GM19395 (cell line): ENCODE data around the gene ZBTB20.

ENCODE experiments used
- ATAC-seq: cut with Tn5 transposase; IDR thresholded peaks from one replicate; pipeline ENCODE4 v1.9.1; 2021; ENCODE audit warnings: mild to moderate bottlenecking, moderate library complexity; ENCODE audit not compliant: unreplicated experiment

ZBTB20 gene

GRCh38 chr3:114428044-114428595, 719.0 kb downstream of the ZBTB20 start:
- ATAC-seq, result peak; percentile 95

DNA sequence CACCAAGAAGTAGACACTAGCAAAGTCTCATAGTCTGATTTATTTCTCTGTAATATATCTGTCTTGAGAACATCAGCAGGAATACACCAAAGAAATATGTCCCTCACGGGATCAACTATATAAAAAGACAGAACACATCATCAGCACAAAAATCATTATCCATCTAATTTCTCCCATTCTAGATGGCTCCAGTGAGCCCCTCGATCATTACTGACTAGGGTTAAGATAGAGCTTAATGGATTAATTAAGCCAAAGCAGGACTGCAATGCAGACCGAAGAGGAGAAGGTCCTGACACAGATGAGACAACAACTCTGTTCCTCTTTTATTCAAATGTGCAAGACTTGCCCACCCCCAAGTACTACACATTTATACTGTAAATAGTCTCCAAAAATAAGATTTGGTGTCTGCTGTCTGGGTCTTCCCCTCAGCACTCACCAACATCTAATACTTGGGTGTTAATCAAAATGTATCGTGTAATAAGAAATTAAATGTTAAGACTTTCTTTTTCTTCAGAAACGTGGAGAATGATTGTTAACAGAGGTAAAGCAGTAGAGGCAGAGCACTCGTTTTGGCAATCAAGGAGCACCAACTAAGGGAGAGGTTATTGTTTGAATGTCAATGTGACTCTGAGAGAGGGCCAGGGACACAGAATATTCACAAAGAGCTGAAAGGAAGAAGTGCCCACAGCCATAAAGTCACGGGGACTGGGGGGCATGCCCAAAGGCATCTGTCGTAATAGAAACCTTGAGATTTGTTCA, 719.6 kb downstream of the ZBTB20 start:
- peak; percentile 30 for ATAC-seq

- ATAC-seq, result no peak
Measured at GRCh38 chr3:114424337-114424736, 722.8 kb downstream of the ZBTB20 start.

GRCh38 chr3:114421204-114421603, 725.9 kb downstream of the ZBTB20 start:
- no peak for ATAC-seq

GRCh38 chr3:114420072-114420471, 727.0 kb downstream of the ZBTB20 start:
- ATAC-seq, result no peak

GRCh38 chr3:114418724-114419543, 728.2 kb downstream of the ZBTB20 start:
- ATAC-seq, result peak; percentile 77

- peak; percentile 82 for ATAC-seq
Measured at GRCh38 chr3:114418107-114418506, 729.0 kb downstream of the ZBTB20 start.

DNA sequence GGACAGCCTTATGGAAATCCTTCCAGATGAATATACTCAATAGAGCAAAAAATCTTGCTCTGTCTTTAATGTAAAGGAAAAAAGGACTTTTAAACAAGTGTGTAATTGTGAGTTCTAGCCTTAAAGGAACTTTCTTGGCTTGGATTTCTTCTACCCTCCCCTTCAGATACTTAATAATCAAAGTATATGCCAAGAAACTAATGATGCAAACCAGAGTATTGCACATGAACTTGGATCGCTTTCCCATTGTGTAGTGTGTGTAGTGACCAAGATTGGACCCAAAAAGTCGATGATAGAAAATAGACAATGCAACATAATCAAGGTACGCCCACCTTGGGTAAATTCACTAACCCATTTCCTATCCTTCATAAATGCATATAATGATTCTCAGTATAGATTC, 729.4 kb downstream of the ZBTB20 start:
- ATAC-seq, result no peak

- no peak for ATAC-seq
Measured at GRCh38 chr3:114417265-114417664, 729.8 kb downstream of the ZBTB20 start.

GRCh38 chr3:114411811-114412803, 735.0 kb downstream of the ZBTB20 start:
- peak; percentile 64 for ATAC-seq

DNA sequence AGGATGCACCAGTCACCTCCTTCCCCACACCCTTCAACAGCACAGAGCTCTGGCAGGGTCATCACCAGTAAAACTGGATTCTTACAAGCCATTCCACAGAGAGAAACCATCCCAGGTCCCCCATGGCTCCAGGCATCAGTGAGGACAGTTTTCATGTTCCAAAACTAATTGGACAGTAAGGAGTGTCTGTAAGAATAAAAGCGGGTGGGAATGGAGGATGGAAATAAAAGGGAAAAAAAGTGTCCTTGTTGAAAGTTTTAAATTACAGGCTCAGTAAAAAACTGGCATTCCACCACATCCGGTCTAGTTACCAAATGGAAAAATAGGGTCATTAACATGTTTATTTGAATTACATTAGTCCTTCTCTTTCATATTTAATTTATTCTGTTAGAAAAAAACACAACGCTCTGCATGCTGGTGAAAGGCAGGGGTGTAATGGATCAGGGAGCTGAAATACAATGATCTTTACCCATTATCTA, 735.9 kb downstream of the ZBTB20 start:
- ATAC-seq, result no peak

DNA sequence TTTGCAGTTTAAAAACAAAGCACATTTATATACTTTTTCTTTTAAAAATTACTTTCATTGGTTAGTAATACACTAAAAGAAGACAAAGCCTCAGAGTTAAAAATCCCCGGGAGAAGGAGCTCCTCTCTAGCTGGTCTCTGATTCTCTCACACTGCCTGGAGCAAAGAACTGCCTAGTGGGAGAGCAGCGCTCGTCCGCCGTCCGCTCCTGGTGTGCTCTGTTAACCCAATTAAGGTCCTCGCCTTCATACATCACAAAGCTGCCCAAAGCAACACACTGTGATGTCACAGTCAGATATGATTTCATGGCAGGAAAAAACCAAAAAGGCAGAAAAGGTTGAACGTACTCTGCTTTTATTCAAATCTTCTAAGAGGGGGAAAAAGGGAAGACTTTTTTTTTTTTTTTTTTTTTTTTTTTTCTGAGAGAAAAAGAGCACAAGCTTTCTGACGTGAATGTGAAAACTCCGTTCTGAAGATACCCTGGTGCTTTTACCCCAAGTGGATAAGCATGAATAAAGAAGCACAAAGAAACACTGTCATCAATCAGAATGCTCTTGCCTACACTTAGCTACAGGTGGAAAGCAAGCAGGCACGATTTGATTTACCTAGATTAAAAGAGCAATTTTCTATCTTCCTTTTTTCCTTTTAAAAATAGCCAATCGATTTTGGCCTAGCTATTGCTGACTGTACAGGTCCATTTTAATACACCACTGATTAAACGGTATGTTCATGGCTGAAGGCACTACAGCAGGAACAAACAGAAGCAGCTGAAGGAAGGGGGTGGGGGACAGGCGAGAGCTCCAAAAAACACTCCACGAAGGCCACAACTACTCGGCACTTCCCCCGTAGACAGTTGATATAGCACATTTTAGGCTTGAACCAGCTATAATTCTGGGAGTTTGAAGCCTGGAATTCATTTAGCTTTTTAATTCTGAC, 738.1 kb downstream of the ZBTB20 start:
- no peak for ATAC-seq

- no peak for ATAC-seq
Measured at GRCh38 chr3:114406922-114407321, 740.2 kb downstream of the ZBTB20 start.

DNA sequence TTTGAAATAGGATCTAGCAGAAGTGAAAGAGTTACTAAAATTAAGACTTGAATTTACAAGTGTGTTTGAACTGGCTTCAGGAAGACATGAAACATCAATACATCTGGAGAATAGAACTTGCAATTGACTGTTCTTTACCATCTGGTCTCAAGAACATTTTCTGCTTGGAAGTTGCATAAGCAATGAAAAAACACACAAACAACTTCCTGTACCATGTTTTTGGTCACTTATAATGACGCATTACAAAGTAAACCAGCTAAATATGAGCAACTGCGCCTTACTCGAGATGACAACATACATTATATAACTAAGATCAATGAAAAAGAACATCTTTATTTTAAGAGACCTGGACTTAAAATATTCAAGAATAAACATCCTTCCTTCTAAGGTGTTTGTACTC, 740.8 kb downstream of the ZBTB20 start:
- no peak for ATAC-seq

DNA sequence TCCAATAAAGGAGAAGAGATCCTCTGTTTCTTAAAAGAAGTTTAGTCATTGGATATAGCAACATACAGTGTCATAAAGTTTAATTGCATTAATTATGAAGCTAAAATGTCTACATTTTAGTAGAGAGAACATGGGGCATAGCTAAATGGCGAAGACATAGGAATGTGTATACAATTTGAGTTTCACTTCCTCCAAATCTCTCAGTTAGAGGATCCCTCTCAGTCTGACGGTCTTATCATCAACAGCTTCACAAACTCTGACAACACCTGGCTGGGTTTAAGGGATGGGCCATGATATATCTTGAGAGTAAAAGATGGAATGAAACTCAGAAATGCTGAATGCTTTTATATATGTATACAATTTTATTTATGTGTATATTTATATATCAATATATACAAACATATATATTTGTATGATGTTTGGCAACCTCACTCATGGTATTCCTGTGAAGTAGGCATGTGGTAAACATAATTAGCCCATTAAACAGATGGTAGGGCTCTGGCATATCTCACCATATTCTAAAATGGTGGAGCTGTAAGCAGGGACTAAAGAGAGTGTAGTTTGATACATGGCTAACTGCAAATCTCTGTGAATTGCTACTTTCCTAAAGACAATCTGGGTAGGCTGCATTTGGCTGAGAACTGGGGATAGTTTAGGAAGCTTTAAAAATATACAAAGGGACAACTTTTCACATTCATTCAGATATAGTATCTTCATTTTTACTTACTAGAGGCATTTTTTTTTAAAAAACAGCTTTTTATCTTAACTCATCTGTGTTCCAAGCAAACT, 741.7 kb downstream of the ZBTB20 start:
- ATAC-seq, result peak; percentile 93

- no peak for ATAC-seq
Measured at GRCh38 chr3:114404590-114404989, 742.5 kb downstream of the ZBTB20 start.

DNA sequence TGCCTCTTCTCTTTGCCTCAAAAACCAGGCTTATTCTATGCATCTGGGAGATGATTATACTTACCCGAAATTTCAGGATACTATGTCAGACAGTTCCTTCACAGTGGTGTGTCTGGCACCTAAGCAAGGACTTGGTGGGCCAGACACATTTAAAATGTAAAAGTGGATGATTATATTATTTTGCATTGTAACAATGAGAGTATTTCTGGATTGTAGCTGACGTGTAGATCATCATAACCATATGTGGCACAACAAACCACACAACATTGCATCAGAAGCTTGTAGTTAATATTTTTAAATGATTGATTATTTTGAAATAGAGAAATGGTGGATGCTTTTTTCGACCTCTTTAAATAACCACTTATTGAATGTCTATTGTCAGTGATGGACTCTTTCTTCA, 744.2 kb downstream of the ZBTB20 start:
- ATAC-seq, result no peak

GRCh38 chr3:114401346-114401745, 745.7 kb downstream of the ZBTB20 start:
- no peak for ATAC-seq

DNA sequence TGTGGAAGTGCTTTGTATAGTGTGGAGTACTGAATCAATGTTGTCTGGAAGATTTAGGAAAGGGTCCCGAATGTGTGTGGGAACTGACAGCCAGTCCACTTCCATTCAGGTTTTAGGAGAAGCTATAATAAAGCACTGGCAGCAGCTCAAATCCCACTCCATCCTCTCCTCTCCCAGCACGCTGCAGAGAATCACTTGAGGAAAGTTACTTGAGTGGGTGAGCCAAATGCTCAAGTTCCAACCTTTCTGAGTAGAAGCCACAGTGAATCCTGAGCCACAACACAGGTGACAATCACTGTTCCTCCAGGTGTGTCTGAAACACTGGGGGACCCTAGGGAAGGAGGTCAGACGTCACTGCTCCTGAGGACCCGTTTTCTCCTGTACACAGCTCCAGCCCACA, 746.7 kb downstream of the ZBTB20 start:
- ATAC-seq, result no peak
